Stimulated activated CD4-positive, alpha-beta T cell treated with anti-CD3 and anti-CD28 coated beads, Interleukin-2, amount 100 ng/mL, for 4 hours (primary cell): ENCODE data around the gene HECW1.
"Not testable (repeated sequence)": the region's sequence is repeated elsewhere in the genome, so short reads cannot be mapped to it uniquely, and the experiment has no call there.

ENCODE experiments used
- DNase-seq: peaks from one replicate; pipeline ENCODE4 v3.0.0-alpha.2; 2020; ENCODE audit warnings: low read depth

HECW1 gene

GRCh38 chr7:43540471-43540870 lies 428.0 kb downstream of the HECW1 start:
- no peak for DNase-seq

GRCh38 chr7:43542716-43543115 lies 430.3 kb downstream of the HECW1 start:
- DNase-seq = no peak

- DNase-seq = no peak
Measured at GRCh38 chr7:43546231-43546630, 433.8 kb downstream of the HECW1 start.

- no peak for DNase-seq
Measured at GRCh38 chr7:43550427-43550826, 438.0 kb downstream of the HECW1 start.

- DNase-seq = no peak
Measured at GRCh38 chr7:43552122-43552521, 439.7 kb downstream of the HECW1 start.

- DNase-seq = no peak
Measured at GRCh38 chr7:43553999-43554398, 441.6 kb downstream of the HECW1 start.

GRCh38 chr7:43554423-43554822 lies 442.0 kb downstream of the HECW1 start:
- no peak for DNase-seq

GRCh38 chr7:43557831-43558495 lies 445.5 kb downstream of the HECW1 start:
- DNase-seq = no peak

- DNase-seq = no peak
Measured at GRCh38 chr7:43559171-43559945, 446.9 kb downstream of the HECW1 start.

- DNase-seq = no peak
Measured at GRCh38 chr7:43559946-43560335, 447.5 kb downstream of the HECW1 start.

- DNase-seq = no peak
Measured at GRCh38 chr7:43560742-43561330, 448.4 kb downstream of the HECW1 start.

GRCh38 chr7:43562383-43562782 lies 449.9 kb downstream of the HECW1 start:
- DNase-seq = no peak

GRCh38 chr7:43565786-43566185 lies 453.3 kb downstream of the HECW1 start:
- no peak for DNase-seq

GRCh38 chr7:43568529-43568928 lies 456.1 kb downstream of the HECW1 start:
- DNase-seq = no peak

GRCh38 chr7:43569424-43569823 lies 457.0 kb downstream of the HECW1 start:
- DNase-seq = no peak

GRCh38 chr7:43570688-43571365 lies 458.4 kb downstream of the HECW1 start:
- no peak for DNase-seq

- DNase-seq = peak; percentile 23
Measured at GRCh38 chr7:43572516-43573049, 460.1 kb downstream of the HECW1 start.

- DNase-seq = not testable (repeated sequence)
Measured at GRCh38 chr7:43573832-43574231, 461.4 kb downstream of the HECW1 start.

- no peak for DNase-seq
Measured at GRCh38 chr7:43575506-43575905, 463.1 kb downstream of the HECW1 start.

- DNase-seq = no peak
Measured at GRCh38 chr7:43576241-43576640, 463.8 kb downstream of the HECW1 start.

- no peak for DNase-seq
Measured at GRCh38 chr7:43577485-43577951, 465.1 kb downstream of the HECW1 start.
